DMS79 treated with DMSO at 0.1 percent for 48 hours (cell line): Measurements from ENCODE around the gene GBA3.

Experiments used
- DNase-seq: peaks from one replicate; lab custom pipeline; 2025; lab: John Stamatoyannopoulos, UW

GBA3 gene

DNA sequence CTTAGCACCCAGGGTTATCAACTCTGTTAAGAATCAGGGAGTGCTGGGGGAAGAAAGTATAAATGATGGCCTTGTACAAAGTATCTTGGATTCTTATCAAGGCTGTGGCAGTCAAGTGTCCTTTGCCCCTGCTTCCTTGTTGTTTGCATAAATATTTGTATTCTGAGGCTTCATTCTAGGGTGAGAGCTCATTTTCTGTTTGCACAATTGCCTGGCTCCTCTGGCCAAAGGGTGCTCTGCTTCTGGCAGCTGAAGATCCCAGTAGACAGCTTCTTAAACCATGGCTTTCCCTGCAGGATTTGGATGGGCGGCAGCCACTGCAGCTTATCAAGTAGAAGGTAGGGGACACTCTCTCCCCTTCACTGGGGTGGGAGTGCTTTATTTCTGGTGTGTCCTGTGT is at the start of gene GBA3:
Gene GBA3, plus strand, starts transcription at position 202 of the 400 bp plus-strand sequence.
- no peak for DNase-seq

DNA sequence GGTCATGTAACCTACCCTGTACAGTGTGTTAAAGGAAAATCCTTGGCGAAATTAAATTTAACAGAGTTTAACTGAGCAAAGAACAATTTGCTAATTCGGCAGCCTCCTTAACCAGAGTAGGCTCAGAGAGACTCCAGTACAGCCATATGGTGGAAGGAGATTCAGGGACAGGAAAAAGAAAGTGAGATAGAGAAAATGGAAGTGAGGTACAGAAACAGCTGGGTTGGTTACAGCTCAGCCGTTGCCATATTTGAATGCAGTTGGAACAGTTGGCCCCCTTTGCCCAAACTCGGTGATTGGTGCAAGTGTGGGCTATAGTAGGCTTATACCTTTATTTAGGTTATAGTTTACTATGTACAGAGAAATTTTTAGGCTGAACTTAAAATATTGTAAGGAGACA is 48.8 kb upstream of the GBA3 start:
- no peak for DNase-seq

DNA sequence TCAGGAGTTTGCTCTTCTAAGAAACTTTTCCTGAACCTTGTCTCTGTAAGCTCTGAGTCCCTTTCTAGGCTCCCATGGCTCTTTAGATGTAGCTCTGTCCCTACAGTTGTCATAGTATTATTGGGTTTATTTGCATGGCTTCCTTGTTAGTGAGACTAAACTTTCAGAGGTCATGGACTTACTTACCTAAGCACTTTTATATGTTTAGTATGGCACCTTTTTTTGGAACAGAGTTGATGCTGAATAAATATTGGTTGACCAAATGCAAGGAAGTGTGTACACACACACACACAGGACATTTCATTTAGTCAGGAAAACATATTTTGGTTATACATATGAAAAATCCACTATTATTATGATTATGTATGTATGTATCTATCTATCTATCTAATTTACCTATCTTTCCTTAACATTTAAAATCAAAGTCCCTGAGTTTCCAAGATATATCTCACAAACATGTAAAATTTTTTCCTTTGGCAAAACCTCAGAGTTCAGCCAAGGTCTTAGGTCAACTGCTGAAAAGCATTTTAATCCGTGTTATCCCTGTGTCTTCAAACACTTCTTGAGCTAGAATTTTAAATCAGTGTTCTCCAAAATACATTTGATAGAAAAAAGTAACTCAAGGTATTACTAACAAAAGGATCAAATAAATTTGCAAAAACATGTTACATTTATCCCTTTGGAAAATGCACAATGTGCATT is 47.1 kb upstream of the GBA3 start:
- no peak for DNase-seq

DNA sequence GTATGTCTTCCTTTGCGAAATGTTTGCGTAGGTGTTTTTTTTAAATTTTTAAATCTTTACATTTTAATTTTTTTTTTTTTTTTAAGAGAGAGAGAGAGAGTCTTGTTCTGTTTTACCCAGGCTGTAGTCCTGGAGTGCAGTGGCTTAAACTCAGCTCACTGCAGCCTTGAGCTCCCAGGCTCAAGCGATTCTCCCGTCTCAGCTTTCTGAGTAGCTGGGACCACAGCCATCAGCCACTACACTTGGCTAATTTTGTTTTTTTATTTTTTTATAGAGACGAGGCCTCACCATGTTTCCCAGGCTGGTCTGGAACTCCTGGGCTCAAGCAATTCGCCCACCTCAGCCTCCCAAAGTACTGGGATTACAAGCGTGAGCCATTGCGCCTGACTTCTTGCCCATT is 43.7 kb upstream of the GBA3 start:
- no peak for DNase-seq

DNA sequence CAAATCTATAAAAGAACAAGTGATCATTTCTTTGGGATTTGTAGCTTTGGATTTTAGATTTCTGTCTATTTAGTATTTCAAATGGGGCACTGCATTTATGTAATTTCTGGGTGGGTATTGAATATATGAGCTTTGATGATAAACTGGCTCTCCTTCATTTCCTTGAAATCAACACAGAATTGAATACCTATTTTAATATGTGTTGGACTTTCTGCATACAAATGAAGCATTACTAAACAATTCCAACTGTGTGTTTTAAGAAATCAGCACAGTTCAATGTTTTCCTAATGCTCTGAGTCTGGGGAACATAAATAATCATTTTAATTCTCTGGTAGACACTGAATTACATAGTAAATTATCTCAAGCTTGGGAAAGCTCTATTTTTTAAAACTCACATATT is 42.0 kb upstream of the GBA3 start:
- DNase-seq: no peak

DNA sequence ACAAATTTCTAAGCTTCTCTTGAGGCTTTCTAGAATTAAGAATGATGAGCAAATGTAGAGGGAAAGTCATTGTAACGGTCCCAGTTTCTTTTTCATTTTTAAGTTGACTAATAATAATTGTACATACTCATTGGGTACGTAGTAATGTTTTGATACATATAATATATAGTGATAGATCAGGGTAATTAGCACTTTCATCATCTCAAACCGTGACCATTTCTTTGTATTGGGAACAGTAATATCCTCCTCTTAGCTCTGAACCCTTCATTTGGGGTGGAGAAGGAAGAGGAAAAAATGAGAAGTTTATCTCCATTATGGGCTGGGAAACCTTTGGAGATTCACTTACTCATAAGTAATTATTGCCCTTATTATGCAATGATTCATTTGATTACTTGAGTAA is 39.0 kb upstream of the GBA3 start:
- no peak for DNase-seq

DNA sequence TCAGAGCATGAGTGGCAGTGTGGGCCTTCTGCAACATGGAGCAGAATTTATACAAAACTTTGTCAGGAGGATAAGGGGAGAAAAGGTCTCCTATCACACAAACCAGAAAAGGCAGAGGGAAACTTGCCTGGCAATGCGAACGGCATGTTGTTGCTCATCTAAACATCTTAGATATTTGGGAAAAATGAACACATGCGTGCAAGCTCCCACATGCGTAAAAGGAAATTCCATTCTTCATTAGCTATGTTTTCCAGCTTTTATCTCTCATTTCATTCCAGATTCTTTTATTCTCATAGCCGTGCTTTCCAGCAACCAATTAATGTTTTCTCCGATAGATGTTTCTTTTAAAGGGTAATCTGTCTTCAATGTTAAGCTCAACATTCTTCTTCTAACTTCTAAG is 31.3 kb upstream of the GBA3 start:
- no peak for DNase-seq

DNA sequence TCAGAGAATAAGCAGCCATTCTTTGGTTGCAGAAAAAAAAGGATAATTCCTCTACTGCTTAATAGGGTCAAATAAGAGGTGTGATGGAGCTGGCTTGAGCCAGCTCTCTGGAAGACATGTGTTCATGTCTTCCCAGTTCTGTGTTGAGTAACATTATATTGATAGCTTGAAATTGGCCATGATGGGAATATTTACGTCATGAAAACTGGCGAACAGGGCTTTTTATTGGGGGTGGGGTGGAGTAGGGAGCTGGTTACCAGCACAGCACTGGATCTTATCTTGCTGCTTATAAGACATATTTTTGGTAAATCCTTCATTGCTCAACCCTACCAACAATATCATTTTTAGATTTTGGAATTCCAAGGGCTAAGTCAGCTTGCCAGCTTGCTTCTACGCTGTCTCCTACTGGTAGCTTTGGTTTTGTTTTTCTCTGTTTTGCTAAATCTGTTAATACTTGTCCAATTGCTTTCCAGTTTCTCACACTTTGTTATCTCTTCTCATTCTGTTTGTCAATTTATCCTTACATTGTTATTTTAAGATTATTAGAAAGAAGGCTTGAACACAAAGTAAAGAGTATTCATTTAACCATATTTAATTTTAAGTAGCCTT is 25.3 kb upstream of the GBA3 start:
- no peak for DNase-seq

DNA sequence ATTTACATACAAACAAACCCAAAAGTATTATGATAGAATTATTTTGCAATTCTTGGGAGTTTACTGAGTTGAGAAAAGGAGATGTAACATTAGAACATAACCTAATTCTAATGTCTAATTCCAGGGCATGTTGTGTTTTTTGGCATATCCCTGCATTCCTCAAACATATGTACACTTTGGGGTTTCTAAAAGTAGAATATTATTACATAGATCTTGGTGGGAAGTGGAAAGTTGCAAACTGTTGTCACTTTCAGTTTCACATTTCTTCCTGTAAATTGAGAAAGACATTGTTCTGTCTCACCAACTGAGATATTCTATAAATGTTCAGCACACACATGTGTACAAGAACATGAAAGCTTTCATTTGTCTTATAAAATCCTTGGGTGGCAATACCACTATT is 24.4 kb upstream of the GBA3 start:
- DNase-seq: no peak

DNA sequence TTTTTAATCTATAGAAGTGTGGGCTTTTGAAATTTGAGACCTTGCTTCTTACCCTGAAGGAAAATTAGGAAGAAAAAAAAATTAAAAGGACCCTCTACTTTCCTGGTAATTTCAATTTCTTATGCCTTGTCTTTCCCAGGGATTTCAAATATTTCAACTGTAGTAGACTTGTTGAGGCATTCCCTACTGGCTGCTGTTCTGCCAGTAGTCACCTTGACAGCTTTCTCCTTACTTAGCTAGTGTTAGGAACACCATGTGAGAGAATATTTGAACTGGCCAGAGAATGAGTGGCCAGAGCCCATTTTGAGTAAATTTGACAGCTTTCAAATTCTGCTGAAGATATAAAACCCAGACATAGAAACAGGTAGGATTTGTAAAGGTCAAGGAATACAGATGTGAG is 24.0 kb upstream of the GBA3 start:
- DNase-seq: no peak

DNA sequence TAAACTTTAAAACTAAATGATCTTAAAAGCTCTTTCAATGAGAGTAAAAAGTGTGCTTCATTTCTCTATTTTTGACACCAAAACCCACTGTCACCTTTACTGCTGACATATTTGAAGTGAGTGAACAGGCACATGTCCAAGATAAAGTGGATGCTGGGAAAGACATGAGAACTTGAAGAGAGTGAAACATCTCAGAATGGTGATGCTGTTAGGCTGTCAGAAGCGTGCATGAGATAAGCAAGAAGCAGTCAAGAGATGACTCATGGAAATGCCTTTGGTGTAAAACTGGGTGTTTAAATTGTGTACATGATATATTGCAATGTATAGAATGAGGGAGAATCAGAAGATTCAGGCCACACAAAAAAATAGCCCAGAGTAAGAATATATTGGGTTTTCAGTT is 21.8 kb upstream of the GBA3 start:
- DNase-seq: no peak

DNA sequence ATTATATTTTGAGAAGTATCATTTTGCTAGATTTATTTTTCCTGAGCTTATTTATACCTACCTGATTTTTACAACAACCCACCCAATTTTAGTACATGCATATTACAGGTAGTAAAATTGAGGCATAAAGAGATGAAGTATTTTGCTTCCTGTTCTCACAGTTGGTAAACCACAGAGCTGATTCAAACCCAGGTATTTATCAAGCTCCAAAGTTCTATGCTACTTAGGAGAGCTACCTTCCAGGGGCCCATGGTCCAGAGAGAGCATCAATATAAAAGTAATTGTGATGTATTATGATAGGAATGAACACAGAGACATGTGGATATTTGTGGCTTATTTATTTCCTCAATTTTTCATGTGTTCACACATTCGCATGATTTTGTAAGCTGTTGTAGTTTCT is 20.2 kb upstream of the GBA3 start:
- DNase-seq: no peak

DNA sequence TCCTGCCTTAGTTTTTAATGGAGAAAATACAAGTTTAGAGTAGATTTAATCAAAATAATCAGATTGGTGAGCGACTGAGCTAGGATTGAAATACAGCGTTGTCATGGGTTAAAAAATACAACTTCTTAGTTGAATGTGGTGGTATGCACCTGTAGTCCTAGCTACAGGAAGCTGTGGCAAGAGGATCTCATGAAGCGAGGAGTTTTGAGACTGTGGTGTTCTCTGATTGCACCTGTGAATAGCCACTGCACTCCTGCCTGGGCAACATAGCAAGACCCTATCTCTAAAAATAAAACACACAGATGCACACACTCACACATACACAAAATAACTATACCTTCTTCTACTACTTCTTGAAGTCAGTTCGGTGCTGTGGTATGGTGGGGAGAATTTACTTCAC is 19.8 kb upstream of the GBA3 start:
- no peak for DNase-seq

DNA sequence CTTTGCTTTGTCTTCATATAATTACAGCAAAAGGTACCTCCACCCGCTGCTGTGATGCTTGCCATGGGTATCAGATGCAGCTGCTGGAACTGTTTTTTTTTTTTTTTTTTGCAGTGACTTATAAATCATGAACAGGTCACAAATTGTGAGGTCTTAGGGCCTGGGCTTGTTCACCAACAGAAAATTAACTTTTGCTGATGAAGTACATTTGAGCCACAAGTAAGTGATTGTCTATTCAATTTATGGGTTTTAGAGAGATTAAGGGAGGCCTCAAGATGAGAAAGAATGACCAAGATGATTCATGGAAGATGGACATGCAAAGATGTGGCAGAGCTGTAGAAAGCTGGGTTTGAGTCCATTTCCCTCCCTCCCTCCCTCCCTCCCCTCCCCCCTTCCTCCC is 18.0 kb upstream of the GBA3 start:
- DNase-seq: no peak

DNA sequence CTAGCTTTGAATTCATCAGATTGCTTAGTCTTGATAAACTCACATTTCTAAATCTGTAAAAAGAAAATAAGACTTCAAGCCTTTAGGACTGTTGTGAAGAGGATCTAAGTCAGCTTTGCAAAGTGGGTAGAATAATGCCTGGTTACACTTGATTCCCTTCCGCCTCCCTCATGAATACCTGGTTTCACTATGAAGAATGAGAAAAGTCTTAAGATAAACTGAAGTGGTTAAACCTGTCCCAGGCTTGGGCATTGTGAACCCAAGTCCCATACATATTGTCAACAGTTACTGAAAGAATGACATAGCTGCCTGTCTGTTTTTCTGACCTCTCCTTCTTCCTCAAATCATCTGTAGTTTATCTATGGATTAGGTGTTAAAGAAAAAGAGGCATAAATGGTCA is 16.7 kb upstream of the GBA3 start:
- DNase-seq: peak; percentile 46

DNA sequence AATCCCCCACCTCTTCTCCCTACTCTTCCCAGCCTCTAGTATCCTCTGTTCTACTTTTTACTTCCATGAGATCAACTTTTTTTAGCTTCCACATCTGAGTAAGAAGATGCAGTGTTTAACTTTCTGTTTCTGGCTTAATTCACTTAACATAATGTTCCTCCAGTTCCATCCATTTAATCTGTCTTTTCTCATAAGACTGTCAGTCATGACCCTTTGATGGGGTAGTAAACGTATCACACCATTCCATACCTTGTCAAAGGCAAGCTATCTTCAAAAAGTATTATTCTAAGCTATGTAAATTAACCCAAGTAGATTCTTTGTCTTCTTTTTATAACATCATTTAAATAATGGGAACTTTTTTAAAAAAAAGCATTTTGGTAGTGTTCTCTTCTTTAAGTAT is 15.0 kb upstream of the GBA3 start:
- no peak for DNase-seq

DNA sequence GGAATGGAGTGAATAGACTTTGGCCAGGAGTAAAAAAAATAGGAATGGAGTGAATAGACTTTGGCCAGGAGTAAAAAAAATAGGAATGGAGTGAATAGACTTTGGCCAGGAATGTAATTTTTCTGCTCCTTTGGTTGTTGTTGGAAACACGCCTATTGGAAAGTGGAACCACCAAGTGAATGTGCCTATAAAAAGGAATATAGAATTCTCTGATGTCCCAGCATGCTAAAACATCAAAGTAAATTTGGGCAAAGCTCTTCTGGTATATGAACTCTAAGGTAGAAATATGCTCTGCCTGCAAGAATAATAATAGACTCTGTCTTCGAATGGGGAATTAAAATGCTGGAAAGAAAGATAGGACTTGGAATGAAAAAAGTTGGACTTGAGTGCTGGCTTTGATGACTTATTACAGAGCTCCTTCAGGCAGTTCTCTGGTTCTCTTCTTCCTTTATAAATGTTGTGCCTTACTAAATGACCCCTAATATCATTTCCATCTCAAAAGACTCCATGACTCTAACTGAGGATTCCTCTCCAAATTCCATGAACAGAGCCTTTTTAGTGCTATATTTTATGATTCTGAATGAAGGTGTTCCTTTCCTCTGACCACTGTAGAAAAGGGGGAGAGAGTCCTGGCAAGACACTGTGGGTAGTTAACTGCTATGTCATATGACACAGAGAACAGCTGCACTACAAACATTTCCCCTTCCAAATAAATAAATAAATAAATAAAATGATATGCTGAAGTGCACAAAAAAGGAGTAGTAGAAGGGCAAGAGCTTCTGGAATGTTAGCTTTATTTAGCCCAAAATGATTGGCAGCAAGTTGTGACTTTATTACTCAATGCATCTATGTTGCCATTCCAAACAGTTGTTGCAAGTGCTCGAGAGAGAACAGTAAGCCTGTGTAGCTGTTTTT is 13.5 kb upstream of the GBA3 start:
- DNase-seq: no peak

DNA sequence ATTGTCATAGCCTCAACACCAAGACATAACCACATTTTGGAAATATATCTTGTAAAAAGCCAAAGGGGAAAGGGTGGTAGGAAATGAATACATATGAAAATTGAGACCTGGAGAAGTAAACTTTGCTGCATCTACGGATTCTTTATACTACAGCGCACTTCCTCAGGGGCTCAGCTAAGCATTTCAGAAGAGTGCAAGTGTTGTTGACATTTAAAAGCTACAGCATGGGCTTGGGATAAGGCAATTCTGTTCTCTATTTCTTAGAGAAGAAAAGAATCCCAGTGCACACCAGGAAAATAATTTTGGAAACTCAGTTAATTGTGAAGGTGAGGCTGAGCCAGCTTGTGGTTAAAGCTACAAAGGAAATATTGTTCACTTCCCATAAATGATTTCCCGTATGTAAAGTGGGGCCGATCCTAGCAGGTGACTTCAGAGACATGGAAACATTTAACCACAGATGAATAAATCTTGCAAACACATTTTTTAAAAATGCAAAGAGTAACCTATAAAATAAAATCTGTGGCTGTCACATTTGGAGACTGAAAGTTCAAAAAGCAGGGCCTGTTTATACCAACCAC is 12.6 kb upstream of the GBA3 start:
- no peak for DNase-seq

DNA sequence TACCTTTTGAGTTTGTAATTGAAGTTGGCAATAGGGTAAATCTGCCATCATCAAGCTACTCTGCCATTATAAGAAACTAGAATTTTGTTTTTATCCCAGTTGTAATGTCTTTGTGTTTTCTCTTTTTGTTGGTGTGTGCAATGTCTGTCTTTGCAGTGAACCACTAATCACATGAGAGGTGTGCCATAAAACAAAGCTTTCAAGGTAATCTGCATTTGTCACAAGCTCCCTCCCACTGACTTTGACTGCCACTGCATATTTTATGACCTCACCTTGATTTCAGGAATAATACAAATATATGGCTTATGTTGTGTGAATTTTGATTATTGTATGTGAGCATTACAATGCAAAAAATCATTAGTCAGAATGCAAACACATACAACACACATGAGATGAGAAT is 9.0 kb upstream of the GBA3 start:
- no peak for DNase-seq

DNA sequence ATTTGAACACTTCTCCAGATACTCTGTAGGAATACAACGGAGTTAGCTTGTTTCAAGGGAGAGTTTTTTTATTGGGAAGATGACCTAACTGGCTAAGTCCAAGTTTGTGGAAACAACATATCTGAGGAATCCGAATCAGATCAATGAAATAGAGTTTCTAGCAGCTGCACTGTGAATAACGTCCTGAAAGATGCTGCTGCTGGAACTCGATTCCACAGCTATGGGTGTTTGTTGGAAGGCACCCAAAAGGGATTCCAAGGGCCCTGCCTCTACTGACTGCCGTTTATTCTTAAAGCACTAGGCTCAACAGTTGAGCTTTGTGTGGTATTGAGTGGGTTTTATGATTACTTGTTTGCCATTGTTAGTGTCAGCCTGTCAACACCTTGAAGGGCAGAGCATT is 6.6 kb upstream of the GBA3 start:
- no peak for DNase-seq

DNA sequence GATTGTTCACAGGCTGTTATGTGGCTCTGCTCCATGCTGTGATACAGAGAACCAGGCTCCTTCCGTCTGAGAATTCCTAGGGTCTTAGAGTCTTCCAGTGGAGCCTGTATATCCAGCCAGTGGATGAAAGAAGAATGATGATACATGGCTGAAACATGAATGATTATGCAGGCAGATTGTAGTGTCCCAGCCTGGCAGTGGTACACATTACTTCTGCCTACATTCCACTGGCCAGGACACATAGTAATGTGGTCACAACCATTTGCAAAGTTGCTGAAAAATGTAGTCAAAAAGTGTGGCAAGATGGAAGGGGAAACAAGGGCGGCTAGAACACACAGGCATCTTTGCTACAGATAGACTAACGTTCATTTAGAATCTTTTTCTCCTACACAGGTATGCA is 4.5 kb upstream of the GBA3 start:
- DNase-seq: no peak

DNA sequence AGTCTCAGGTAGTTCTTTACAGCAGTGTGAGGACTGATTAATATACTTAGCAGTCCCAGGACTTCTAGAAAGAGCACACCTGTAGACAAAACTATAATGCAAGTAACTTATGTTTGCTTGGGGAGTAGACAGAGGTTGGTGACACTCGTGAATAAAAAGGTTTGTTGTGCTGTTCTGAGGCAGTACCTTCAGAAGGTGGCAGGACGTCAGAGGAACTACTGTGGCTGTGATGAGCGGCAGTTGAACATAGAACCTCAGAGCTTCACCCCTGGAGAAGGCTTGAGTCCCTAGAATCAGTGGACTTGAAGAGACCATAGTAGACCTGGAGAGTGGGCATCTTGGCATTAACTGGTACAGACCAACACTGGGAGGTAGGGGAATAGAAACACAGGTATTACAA is 3.3 kb upstream of the GBA3 start:
- no peak for DNase-seq

DNA sequence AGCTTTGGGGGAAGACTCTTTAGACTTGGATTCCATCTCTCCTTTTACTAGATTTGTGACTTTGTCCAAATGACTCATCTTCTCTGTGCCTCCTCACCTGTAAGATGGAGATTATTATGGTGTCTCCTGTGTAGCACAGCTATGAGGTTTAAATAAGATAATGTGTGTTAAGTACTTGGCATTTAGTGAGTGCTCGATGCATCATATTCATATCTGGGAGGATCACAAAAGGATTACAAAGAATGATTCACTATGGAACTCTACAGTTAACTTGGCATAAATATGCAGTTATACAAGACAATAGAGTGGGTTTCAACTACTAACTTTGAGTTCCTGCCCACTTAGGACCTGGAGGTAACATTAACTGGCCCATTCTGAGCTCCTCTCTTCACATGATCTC is 2.3 kb downstream of the GBA3 start:
- DNase-seq: no peak
